NCI-H524 treated with DMSO at 0.1 percent for 48 hours (cell line): ENCODE data around the gene BUD23.
A peak's percentile ranks its signal among the peaks of the same experiment; 100 is the strongest.
"Not testable (repeated sequence)": the region's sequence is repeated elsewhere in the genome, so short reads cannot be mapped to it uniquely, and the experiment has no call there.

Source experiments
- DNase-seq: peaks from one replicate; lab custom pipeline; 2025; lab: John Stamatoyannopoulos, UW

BUD23 gene

DNA sequence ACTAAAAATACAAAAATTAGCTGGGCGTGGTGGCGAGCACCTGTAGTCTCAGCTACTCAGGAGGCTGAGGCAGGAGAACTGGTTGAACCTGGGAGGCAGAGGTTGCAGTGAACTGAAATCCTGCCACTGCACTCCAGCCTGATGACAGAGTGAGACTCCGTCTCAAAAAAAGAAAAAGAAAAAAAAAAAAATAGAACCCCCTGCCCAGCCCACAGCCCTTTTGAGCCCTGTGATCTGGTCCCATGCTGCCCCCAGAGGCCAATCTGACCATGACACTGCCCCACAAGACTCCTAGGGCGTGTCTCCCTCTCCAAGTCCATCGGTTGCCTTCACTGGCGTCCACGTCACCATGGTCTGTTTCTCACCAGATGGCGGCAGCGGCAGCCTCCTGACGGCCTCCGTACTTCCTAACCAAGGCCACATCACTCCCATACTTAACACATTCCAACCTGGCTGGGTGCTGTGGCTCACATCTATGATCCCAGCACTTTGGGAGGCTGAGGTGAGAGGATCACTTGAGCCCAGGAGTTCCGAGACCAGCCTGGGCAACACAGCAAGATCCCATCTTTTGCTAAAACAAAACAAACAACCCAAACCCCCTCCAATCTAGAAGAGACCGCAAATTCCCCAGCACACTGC, 18.1 kb downstream of the BUD23 start:
- DNase-seq, result peak; percentile 57

DNA sequence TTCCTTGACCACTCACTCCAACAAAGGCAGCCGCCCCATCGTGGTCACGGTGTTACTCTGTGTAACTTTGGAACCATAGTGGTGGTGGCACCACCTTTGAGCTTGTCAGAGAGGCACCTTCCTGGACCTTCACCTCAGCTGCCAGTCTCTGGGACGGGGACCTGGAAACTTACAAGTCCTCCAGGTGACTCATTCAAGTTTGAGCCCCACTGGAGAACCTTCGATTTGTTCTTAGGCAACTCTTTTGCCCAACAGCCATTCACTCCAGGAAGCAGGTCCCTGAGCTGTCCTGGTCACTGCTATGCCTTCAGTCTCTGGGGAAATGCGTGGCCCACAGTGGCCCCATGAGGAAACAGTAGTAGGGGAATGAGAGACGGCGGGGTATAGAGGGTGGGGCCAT, 18.8 kb downstream of the BUD23 start:
- DNase-seq, result no peak

DNA sequence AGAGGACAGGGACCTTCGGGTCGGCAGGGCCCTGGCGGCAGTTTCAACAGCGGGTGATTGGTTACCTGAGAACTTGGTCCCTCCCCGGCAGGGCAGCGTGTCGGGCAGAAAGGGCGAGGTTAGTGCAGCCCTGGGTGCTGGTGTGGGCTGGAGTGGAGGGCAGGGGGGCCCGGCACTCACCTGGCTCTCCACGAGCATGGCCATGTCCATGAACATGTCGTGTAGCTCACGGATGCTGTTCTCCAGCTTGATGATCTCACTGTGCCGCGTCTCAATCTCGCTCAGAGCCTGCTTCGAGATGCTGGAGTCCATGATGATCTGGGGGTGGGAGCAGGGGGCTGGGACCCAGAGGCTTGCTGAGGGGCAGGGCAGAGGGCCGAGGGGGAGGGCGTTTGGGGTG, 19.3 kb downstream of the BUD23 start:
- no peak for DNase-seq

DNA sequence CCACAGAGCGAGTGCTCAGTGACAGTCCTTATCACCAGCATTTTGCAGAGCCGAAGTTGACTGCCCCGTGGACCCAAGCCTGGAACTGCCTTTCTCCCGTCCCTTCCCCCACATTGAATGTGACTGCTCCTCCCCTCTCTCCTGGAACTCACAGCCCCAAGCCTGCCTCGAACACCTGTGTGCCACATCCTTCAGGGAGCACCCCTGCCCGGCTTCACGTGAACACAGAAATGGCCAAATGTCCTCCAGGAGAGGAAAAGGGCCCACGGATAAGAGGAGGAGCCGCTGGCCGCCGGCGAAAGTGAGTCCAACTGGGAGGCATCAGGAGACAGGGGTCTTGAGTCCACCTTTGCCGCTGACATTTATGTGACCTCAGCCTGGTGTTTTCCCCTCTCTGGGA, 19.8 kb downstream of the BUD23 start:
- no peak for DNase-seq

DNA sequence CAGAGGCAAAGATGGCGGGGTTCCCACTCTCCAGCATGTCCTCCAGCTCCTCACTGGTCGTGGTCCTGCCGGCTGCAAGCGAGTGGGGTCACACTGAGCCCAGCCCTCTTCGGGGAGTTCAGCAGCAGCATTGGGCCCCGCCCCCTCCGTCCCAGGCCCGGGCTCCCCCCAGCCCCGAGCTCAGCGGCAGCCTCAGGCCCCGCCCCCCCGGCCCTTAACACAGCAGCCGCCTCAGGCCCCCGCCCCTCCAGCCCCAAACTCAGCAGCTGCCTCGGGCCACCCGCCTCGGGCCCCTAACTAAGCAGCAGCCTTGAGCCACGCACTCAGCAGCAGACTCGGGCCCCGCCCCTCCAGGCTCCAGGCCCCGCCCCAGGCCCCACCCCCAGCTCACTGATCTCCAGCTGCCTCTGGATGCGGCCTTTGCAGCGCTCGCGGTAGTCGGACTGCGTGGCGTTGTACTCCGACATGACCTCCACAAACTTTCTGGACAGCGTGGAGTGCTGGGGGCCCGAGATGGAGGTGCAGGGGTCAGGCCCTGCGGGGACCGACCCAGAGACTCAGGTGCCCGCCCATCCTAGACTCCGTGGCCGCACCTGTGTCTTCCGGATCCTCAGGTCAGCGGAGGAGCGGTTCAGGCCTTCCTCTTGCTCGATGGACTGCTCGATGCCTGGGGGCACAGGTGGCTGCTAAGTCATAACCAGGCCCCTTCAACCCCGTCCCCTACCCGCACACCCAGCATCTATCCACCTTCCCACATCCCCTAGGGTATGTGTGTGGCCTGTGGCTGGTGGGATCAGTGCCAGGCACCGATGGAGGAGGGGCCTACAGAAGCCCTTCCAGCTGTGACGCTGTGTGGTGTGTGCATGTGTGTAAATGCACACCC, 20.6 kb downstream of the BUD23 start:
- DNase-seq, result no peak

DNA sequence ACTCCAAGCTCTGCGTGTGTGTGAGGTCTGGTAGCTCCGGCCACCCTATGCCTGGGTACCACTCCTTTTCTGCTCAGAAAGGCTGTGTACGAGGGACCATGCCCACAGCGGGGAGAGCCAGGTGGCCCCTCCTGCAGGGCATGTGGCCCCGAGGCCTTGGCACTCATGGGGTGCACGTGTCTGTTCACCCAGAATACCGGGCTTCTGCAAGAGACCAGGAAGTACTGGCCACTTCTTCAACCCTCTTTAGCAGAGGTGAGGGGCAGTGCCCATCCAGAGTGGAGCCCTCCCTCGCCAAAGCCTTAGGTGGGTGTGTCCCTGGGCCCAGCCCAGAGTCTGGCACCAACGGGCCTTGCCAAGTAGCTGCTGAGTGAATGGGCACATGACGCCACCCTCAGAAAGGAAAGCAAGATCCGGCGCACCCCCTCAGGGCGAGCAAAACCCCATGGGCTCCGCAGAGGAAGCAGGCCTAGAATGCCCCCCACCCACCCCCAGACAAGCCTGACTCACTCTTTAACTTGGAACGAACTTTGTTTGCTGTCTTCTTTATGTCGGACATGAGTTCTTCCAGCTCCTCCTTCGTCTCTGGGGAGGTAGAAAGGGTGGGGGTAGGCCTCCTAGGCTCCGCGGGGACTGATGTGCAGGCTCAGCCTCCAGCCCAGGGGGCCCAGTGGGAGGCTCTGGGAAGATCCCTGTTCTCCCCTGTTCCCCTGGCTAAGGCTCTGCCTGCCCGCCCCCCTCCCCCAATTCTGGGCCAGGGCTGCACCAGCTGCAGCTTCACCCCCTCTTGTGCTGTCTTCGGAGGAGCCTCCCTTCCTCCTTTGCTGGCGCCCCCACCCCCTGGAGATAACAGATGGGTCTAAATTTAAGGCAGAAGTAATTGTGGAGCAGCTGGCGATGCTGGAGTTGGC, 21.5 kb downstream of the BUD23 start:
- DNase-seq, result peak; percentile 77

DNA sequence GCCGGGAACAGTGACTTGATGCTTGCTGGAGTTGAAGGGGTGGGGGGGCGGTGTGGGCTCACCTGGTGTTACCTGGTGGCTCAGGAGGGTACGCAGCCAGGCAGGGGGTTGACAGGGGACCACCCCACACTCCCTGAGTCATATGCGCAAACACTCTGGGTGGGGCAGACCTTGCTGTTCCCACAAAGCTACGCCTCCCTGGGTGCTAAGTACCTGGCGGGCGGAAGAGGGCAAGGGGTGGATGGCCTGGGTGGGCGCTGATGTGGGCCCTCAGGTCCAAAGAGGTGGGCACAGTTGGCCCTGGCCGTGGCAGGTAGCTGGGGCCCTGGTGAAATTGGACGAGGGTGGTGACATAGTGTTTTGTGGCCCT, 22.1 kb downstream of the BUD23 start:
- no peak for DNase-seq

DNA sequence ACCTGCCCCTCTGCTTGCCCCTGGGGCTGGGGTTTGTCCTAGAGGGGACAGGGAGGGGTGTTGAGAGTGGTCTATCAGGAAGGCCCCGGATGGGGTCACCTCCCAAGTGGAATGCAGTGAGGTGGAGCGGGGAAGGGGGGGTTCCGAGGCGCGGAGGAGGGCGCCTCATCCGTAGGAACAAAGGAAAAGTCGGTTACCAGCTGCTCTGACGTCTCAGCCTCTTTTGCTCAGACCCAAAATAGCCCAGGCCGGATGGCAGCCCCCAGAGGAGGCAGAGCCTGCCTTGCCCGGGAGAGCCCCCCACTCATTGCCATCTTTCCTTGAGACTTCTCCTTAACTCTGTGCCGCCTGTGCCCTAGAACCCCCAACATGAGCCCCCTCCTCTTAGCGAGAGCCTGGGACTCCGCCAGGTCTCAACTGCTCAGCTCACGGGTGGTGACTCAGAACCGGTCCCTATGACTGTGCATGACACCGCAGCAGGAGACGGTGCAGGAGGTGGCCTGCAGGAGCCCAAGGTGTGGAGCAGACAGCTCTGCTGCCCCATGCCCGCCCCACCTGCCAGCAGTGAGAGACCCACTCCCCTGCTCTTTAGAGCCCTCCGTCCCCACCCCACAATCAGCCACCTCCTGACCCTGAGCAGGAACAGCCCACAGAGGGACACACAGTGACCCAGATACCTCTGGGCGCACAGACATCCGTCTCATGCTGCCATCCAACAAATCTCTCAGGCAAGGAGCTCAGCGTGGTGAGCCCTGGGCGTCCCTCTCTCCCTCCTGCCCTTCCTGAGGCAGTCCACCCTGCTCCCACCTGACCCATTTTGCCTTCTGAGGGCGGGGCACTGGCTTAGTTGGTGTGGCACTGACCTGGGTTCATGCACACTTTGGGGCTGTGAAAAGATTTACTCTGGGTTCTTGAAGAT, 23.0 kb downstream of the BUD23 start:
- no peak for DNase-seq

DNA sequence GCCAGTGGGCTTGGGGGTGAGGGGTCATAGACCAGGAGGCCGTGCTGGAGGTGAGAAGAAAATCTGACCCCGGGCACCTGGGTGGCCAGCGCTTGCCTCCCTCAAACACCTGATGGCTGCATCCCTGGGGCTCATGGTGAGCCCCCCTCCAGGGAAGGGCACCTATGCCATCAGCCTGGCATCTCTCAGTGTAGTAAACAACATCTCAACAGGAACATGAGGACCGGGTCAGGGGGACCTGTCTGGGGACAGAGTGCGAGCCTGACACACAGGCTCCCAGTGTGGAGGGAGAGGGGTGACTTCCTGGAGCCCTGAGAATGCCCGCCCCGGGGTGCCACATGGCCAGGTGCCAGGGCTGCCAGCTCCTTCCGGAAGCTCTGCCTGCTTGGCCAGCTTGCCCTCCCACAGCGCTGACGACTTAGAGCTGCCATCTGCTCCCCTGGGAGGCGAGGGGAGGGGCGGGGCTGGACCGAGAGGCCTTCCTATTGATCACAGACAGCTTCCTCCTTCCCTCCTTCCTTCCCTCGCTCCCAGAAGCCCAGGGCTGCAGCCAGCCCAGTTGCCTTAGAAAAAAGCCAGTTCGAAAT, 23.7 kb downstream of the BUD23 start:
- peak; percentile 67 for DNase-seq

DNA sequence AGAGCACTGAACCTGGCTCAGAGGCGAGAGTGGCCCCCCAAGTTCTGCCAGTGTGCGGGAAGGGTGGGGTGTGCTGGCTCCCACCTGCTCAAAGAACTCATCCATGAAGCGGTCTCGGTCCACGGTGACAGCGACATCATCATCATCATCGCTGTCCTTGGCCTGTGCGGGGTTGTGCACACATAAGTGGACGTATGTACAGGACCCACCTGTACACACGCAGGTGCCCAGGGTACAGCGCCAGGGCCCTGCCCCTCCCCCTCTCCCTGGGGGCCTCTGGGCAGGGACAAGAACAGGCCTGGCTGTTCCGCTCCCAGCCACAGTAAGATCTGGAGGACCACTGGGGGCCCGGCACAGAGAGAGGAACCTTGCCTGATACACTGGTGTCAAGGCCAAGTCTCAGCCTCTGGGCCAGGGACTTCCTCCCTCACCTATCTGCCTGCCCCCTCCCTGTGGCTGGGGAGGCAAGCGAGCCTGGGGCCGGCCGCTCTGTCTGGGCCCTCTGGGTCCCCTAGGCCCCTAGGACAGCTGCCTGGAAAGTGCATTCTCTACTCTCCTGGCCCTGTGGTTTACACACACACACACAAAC, 25.7 kb downstream of the BUD23 start:
- no peak for DNase-seq

DNA sequence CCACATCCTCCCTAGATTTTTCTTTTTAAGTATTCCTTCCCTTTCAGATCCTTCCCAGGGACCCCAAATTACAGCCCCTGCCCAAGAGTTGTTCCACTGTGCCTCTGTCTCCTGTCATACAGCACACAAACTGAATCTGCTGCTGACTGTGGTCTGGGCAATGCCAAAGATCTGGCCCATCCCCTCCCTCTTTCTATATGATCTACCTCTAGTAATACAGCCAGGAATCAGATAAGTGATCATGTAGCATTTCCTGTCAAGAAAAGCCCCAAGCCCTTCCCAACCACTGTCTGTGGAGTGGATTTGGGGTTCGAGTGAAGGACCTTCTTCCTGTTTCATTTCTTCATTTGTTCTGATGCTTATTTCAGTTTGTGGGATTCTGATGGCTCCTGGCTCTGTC, 29.4 kb downstream of the BUD23 start:
- DNase-seq, result no peak

DNA sequence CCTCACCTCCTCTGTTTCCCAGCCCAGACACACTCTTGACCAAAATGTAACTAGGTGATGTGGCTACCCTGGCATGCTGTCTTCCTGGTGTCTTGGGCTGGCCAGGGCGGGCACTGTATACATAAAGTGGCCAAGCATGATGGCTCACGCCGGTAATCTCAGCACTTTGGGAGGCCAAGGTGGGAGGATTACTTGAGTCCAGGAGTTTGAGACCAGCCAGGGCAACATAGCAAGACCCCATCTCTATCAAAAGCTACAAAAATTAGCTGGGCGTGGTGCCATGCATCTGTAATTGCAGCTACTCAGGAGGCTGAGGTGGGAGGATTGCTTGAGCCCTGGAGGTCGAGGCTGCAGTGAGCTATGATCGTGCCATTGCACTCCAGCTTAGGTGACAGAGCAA, 29.9 kb downstream of the BUD23 start:
- DNase-seq, result not testable (repeated sequence)

DNA sequence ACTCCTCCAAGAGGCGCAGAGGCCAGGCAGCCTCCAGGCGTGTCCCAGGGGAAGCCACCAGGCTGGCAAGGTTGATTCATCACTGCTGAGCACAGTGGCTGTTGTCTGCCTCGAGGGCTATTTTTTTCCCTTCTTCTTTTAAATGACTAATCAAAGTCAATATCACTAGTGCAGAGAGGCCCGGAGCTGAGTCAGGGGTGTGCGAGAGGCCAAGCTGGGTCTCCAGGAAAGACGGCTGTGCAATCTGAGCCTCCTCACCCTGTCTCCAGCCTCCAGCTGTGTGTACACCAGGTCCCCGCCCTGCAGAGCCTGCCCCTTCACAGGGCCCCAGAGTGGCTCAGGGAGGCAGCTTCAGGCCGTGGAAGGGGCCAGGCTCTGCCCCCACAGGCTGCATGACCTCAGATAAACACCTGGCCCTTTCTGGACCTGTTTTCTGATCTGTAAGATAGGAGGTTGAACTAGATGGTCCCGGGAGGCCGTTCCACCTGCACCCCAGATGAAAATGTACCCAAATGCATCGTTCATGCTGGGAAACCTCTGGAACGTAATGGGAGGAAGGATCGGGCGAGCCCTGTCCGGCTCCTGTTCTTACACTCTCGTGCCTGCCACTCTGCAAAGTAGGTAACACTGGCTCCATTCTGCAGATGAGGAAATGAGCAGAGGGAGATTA, 32.4 kb downstream of the BUD23 start:
- peak; percentile 6 for DNase-seq

DNA sequence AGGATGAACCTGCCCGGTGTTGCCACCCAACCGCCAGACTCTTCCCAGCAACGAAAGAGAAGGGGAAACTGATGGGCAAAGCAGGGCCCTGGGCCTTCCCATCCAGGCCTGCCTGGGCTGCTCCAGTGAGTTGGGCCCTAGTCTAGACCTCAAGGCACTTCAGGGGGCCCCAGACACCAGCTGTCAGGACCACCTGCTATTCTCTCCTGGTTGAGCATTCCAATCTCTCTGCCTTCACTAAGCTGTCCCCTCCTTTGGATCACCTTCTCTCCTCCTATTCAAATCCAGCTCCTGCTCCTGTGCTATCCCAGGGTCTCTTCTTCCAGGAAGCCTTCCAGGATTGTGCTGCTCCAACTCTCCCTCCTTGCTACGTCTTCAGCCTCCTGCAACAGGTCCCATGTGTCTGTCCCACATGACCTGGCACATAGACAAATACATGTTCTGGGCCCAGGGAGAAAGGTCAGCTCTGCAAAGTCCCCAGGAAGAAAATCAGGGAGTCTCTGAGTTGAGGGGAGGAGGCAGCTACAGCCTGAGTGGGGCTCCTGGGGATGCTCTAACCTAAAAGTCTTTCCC, 33.0 kb downstream of the BUD23 start:
- peak; percentile 61 for DNase-seq

DNA sequence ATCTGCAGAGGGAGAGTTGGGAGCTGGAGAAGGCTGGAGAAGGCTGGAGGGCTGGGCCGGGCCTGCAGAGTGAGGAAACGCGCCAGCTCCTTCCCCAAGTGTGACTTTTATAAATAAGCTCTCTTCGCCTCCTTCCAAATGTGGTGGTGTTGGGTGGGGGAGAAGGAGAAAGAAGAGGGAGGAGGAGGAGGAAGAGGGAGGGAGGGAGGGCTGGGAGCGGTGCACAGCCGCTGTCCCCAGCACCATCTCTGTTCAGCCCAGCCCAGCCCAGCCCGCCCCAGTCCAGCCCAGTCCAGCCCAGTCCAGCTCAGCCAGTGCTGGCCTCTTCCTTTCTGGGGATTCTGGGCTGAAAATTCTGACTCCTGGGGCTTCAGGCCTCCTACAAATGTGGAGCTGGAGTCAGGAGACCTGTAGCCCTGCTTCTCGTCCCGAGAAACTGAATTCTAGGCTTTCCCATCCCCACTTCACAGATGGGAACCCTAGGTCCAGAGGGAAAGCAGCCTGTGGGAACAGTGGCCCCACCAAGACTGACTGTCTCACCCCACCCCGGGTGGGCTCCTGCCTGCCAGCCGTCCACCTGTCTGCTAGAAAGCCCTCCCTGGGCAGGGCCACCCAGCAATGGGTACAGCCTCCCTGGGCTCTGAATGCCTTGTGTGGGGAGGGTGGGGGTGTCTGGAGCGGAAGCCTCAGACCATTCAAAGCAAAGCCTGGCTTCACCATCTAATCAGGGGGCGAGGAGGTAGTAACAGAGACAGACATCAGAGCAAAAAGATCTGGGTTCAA, 33.8 kb downstream of the BUD23 start:
- no peak for DNase-seq

DNA sequence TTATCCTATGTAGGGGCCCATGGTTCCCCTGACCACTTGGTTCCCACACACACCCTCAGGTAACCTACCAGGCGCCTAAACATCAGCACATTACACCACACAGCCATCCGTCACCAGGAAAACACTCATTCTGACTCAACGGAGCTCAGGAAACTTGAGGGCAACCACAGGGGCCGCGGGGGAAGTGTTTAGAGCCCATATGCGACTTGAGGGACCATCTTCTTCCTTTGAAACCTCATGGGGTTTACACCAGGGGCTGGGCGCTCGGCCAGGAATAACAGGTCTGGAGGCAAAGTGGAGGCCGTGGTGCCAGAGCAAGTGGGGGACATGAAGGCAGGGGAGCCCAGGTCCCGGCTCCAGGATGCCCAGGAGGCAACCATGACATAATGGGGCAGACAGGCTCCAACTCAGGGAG, 34.6 kb downstream of the BUD23 start:
- DNase-seq, result no peak

DNA sequence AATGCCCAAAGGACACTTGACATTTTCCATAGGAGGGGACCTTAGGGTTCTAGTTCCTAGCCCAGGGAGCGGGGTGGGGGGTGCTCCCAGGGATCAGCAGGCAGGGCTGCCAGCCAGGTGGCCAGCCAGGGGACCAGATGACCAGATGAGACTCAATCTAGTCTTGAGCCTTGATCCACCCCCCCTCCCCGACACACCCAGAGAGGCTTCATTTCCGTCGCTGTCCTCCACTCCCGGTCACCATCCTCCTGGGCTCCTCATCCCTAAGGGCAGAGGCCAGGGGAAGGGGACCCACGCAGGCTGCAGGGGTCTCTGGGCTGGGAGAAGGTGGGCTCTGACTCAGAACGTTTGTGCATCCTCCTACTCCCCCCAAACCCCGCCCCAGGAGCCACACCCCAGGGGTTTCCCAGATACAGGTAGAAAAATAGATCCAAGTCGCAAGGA, 35.1 kb downstream of the BUD23 start:
- no peak for DNase-seq

DNA sequence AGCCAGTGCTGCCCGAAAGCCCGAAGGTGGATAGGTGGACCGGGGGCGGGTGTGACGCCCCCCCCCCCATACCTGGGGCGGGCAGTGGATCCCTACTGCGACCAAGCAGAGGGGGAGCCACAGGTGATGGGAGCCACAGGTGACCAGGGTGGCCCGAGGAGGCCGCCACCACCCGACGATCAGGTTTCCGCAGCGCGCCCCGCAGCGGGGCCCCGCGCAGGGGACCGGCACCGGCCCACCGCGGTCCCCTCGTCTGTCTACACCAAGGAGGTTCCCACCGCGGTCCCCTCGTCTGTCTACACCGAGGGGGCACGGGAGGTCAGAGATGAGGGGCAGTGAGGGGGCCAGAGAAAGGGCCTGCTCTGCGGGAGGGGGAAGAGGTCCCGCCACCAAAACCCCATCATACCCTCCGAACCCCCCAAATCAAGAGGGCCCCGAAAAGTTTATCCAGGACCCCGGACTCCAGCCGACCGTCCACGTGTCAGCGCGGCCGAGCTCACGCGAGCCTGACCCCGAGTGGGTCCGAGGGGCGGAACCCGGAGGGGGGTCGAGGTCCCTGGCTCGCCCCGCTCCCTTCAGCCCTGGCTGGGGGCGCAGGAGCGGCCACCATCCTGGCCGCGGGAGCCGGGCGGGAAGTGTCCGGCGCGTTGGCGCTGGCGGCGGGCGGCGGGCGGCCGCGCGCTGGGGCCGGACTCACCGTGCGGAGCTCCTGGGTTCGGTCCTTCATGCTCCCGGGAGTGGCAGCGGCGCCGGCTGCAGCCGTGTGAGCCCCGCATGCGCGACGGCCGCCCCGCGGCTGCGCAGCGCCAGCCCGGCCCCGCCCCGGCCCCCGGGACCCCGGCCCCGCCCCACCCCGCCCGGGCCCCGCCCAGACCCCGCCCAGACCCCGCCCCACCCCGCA, 35.8 kb downstream of the BUD23 start, which contains the start of gene STX1A:
Gene STX1A, minus strand, starts transcription at position 765 of the 901 bp plus-strand sequence. Its CDS starts 38 bp downstream, at position 727.
- DNase-seq, result no peak
